ENCODE measurements around the gene SQOR.

- TF ChIP-seq CTCF (IDR thresholded peaks at IDR 0.05) (peak in 1 of 4 donors; percentile 4), POLR2A (IDR thresholded peaks at IDR 0.05) (peak; percentile 94)
These were observed at the start of gene SQOR for GRCh38 chr15:45634432-45635190.

Data from right lobe of liver (tissue), 4 donors.